ENCODE measurements around the gene PRKCA. TPM values are rescaled to one million over a fixed set of nuclear protein-coding genes. Genes with fewer than 3 reads are reported as not detected.

The PRKCA gene
- total RNA-seq, 1 donor from 2014 or later = 5.6 TPM

DNA sequence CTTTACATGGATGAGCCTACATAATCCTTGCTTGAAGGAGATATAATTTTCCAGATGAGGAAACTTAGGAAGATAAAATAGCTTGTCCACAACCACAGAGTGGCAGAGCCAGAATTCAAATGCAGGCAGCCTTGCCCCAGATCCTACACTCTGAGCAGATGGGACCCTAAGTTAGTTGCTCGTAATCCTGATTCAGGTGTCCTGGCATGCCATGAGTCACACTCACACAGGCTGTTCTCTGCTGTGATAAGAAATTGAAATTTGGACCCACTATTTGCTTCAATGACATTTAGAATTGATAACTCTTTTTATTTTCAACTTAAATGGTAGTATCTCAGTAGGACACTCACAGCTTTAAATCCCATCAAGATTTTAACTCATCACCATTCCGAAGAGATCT lies 381.8 kb downstream of the PRKCA start:
- H3K36me3 ChIP-seq = peaks cover 15% of the 10 kb centered on the region
- no peaks in the 10 kb centered on the region for H3K27me3 ChIP-seq (ENCODE audit: low read depth)
- no peaks in the 10 kb centered on the region for H3K9me3 ChIP-seq (replicated peaks)
- peaks cover 17% of the 10 kb centered on the region for H3K4me1 ChIP-seq
- intact Hi-C loops (cut with micrococcal nuclease) = no loop called here
- DNase-seq = no peak
- TF ChIP-seq, protein P1, sequence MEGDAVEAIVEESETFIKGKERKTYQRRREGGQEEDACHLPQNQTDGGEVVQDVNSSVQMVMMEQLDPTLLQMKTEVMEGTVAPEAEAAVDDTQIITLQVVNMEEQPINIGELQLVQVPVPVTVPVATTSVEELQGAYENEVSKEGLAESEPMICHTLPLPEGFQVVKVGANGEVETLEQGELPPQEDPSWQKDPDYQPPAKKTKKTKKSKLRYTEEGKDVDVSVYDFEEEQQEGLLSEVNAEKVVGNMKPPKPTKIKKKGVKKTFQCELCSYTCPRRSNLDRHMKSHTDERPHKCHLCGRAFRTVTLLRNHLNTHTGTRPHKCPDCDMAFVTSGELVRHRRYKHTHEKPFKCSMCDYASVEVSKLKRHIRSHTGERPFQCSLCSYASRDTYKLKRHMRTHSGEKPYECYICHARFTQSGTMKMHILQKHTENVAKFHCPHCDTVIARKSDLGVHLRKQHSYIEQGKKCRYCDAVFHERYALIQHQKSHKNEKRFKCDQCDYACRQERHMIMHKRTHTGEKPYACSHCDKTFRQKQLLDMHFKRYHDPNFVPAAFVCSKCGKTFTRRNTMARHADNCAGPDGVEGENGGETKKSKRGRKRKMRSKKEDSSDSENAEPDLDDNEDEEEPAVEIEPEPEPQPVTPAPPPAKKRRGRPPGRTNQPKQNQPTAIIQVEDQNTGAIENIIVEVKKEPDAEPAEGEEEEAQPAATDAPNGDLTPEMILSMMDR (IDR thresholded peaks at IDR 0.05; ENCODE audit: borderline replicate concordance) = no peak
- H3K4me3 ChIP-seq = no peak overlapping the region
- no peak overlapping the region for H3K27ac ChIP-seq (replicated peaks)

DNA sequence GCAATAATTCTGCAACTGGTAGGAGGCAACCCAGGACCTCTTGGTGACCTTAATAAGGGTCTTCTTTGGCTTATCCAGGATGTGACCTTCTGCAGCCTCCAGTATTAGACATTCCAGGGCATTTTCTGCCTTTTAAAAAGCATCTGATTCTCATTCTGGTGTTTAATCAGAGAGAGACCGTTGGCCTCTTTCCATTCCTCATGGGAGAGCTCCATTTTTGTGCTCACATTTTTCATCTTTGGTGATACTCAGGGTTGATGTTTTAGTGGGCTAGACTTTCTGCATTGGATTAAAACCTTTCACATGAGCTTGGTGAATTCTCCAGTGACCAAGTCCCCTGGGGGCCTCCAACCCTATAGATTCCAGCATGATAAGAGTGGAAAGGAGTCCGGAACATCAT lies 382.3 kb downstream of the PRKCA start:
- no peaks in the 10 kb centered on the region for H3K27me3 ChIP-seq (ENCODE audit: low read depth)
- no peak for DNase-seq
- no peak overlapping the region for H3K27ac ChIP-seq (replicated peaks)
- no peak overlapping the region for H3K4me3 ChIP-seq
- intact Hi-C loops (cut with micrococcal nuclease) = no loop called here
- H3K9me3 ChIP-seq (replicated peaks) = no peaks in the 10 kb centered on the region
- TF ChIP-seq, protein P1 (IDR thresholded peaks at IDR 0.05; ENCODE audit: borderline replicate concordance) = no peak
- H3K4me1 ChIP-seq = peaks cover 17% of the 10 kb centered on the region
- peaks cover 15% of the 10 kb centered on the region for H3K36me3 ChIP-seq

DNA sequence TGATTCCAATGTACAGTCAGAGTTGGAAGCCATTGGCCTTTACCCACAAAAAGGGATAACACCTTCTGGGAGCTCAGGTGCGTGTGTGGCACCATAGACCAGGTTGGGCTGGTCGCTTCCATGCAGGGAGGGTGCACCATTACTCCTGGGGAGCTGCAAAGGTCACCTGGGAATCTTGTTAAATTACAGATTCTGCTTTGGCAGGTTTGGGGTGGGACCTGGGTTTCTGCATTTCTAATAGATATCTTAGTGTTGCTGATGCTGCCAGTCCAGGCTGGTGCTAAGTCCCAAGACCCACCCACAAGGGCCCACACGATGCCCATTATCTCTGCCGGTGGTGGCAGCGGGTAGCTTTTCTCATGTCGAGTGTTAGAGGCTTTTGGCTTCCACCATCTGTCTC lies 384.2 kb downstream of the PRKCA start:
- Histone ChIP-seq H3K9me3 (replicated peaks) (no peaks in the 10 kb centered on the region), H3K27ac (replicated peaks) (no peak overlapping the region), H3K4me3 (no peak overlapping the region), H3K36me3 (peaks cover 15% of the 10 kb centered on the region), H3K4me1 (peaks cover 17% of the 10 kb centered on the region), H3K27me3 (ENCODE audit: low read depth) (no peaks in the 10 kb centered on the region)
- no peak for DNase-seq
- TF ChIP-seq, protein P1 (IDR thresholded peaks at IDR 0.05; ENCODE audit: borderline replicate concordance) = no peak
- intact Hi-C loops (cut with micrococcal nuclease) = no loop called here

DNA sequence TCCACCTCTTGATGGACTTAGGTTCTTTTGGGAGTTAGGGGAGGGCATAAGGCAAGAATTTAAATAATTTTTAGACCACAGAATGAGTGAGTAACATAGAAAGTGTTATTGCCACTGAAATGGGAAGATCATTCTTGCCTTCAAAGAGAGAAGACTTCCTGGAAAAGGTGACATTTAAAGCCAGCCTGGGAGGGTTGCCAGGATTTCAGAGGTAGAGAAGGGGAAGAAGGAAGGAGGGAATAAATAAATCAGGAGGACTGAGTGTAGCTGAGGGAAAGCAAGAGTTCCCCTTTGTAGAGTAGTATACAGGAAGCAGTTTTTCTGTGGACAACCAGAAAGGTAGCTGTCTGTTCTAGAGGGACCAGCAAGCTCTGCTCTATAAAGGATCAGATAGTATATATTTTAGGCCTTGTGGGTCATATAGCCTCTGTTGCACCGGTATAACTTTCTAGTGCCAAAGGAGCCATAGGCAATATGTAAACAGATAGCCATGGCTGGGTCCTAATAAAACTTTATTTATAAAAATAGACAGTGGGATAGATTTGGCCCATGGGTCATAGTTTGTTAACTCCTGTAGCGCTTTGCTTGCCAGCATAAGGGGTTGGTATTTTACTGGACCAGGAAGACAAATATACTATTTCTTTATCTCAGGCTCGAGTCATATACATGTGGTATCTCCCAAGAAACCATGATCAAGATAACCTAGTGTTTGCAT lies 385.3 kb downstream of the PRKCA start:
- Histone ChIP-seq H3K4me3 (no peak overlapping the region), H3K27ac (replicated peaks) (no peak overlapping the region), H3K9me3 (replicated peaks) (no peaks in the 10 kb centered on the region), H3K27me3 (ENCODE audit: low read depth) (no peaks in the 10 kb centered on the region), H3K36me3 (peaks cover 15% of the 10 kb centered on the region), H3K4me1 (peaks cover 21% of the 10 kb centered on the region)
- TF ChIP-seq, protein P1 (IDR thresholded peaks at IDR 0.05; ENCODE audit: borderline replicate concordance) = no peak
- intact Hi-C loops (cut with micrococcal nuclease) = no loop called here
- no peak for DNase-seq

DNA sequence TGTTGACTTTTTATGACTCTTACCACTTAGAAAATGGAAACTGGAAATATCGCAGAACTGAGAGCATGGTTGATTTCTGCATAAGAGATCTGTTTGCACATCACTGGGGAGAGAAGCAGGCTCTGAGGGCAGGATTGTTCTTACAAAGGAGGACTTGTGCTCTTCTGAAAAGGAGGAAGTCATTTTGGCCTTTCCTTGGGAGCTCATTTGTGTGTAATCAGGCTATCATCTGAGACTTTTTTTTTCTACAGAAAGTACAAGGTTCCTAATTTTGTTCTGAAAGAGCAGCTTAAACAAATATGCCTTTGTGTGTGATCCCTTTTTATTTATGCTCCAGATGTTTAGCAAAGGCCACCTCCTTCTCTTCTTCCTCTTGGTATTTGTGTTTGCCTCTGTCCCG lies 386.8 kb downstream of the PRKCA start:
- Histone ChIP-seq H3K4me1 (peaks cover 20% of the 10 kb centered on the region), H3K9me3 (replicated peaks) (no peaks in the 10 kb centered on the region), H3K27ac (replicated peaks) (peak overlapping the region; percentile 3), H3K36me3 (peaks cover 15% of the 10 kb centered on the region), H3K27me3 (ENCODE audit: low read depth) (no peaks in the 10 kb centered on the region), H3K4me3 (no peak overlapping the region)
- TF ChIP-seq, protein P1 (IDR thresholded peaks at IDR 0.05; ENCODE audit: borderline replicate concordance) = no peak
- DNase-seq = no peak
- intact Hi-C loops (cut with micrococcal nuclease) = no loop called here
